Measurements from ENCODE around the gene SEC16A.

The SEC16A gene

GRCh38 chr9:136482793-136483588 is at the start of gene SEC16A:
SEC16A (minus strand) TSS chr9:136483040; CDS start chr9:136477615, 5,425 bp downstream.
- peak; percentile 99 for DNase-seq (ENCODE audit: low read depth)

- DNase-seq (ENCODE audit: low read depth) = no peak
Measured at GRCh38 chr9:136531904-136532798, 49.3 kb upstream of the SEC16A start.

GRCh38 chr9:136531186-136531903 is 48.5 kb upstream of the SEC16A start:
- no peak for DNase-seq (ENCODE audit: low read depth)

GRCh38 chr9:136530461-136531089 is 47.7 kb upstream of the SEC16A start:
- no peak for DNase-seq (ENCODE audit: low read depth)

- no peak for DNase-seq (ENCODE audit: low read depth)
Measured at GRCh38 chr9:136529516-136530460, 46.9 kb upstream of the SEC16A start.

- no peak for DNase-seq (ENCODE audit: low read depth)
Measured at GRCh38 chr9:136528716-136529341, 46.0 kb upstream of the SEC16A start.

- no peak for DNase-seq (ENCODE audit: low read depth)
Measured at GRCh38 chr9:136527721-136528710, 45.2 kb upstream of the SEC16A start.

GRCh38 chr9:136527131-136527530 is 44.3 kb upstream of the SEC16A start:
- DNase-seq (ENCODE audit: low read depth) = no peak

- no peak for DNase-seq (ENCODE audit: low read depth)
Measured at GRCh38 chr9:136526625-136527066, 43.8 kb upstream of the SEC16A start.

- DNase-seq (ENCODE audit: low read depth) = no peak
Measured at GRCh38 chr9:136525841-136526499, 43.1 kb upstream of the SEC16A start.

GRCh38 chr9:136525207-136525606 is 42.4 kb upstream of the SEC16A start:
- DNase-seq (ENCODE audit: low read depth) = no peak

- no peak for DNase-seq (ENCODE audit: low read depth)
Measured at GRCh38 chr9:136522314-136523237, 39.7 kb upstream of the SEC16A start.

- DNase-seq (ENCODE audit: low read depth) = no peak
Measured at GRCh38 chr9:136521537-136521936, 38.7 kb upstream of the SEC16A start.

- no peak for DNase-seq (ENCODE audit: low read depth)
Measured at GRCh38 chr9:136520053-136520540, 37.3 kb upstream of the SEC16A start.

- DNase-seq (ENCODE audit: low read depth) = no peak
Measured at GRCh38 chr9:136519263-136520052, 36.6 kb upstream of the SEC16A start.

- DNase-seq (ENCODE audit: low read depth) = no peak
Measured at GRCh38 chr9:136518623-136519022, 35.8 kb upstream of the SEC16A start.
